ENCODE measurements around the gene TRAF7.
A peak's percentile ranks its signal among the peaks of the same experiment; 100 is the strongest.
"Not testable (repeated sequence)": the region's sequence is repeated elsewhere in the genome, so short reads cannot be mapped to it uniquely, and the experiment has no call there.

Gene TRAF7

DNA sequence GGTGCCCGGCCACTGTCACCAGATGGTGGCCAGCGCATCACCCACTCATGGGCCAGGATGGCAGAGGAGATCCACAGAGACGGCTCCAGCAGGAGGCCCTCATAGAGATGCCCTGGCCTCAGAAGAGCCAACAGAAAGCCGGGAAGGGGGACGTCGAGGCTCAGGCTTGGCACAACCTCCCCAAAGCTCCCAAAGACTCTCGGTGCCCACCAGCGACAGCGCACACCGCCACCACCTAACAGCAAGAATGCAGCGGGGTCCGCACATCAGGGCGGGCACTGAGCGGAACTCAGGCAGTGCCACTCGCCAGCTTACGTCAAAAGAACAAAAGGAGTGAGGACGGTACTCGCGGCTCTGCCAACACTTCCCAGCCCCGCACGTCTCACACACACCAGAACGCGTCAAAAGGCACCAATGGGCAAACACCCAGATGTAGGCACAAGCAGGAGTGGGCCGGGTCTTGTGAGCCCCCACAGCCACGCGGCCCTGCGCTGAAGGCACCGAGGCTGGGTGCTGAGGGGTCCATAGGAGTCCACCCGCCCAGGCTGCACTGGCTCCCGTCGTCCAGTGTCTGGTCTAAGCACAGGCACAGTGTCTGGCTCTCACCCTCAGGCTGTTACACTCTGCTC lies 28.5 kb upstream of the TRAF7 start:
- peak overlapping the region; percentile 35 for H3K4me3 ChIP-seq (ENCODE audit: low read length)
- DNase-seq (ENCODE audit: low read depth): not testable (repeated sequence)

- not testable (repeated sequence) for H3K4me3 ChIP-seq (ENCODE audit: low read length)
- DNase-seq (ENCODE audit: low read depth): peak; percentile 68
Observed at GRCh38 chr16:2127630-2128280, 27.8 kb upstream of the TRAF7 start.

DNA sequence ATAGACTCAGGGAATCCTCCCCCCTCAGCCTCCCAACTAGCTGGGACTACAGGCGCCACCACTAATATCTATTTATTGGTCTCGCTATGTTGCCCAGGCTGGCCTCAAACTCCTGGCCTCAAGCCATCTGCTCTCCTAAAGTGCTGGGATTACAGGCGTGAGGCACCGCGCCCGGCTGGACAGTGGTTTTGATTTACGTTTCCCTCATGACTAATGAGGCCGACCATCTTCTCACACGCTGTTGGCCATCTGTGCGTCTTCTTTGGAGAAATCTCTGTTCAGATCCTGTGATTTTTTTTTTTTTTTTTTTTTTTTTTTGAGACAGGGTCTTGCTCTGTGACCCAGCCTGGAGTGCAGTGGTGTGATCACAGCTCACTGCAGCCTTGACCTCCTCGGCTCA lies 26.3 kb upstream of the TRAF7 start:
- peak; percentile 91 for DNase-seq (ENCODE audit: low read depth)
- not testable (repeated sequence) for H3K4me3 ChIP-seq (ENCODE audit: low read length)

DNA sequence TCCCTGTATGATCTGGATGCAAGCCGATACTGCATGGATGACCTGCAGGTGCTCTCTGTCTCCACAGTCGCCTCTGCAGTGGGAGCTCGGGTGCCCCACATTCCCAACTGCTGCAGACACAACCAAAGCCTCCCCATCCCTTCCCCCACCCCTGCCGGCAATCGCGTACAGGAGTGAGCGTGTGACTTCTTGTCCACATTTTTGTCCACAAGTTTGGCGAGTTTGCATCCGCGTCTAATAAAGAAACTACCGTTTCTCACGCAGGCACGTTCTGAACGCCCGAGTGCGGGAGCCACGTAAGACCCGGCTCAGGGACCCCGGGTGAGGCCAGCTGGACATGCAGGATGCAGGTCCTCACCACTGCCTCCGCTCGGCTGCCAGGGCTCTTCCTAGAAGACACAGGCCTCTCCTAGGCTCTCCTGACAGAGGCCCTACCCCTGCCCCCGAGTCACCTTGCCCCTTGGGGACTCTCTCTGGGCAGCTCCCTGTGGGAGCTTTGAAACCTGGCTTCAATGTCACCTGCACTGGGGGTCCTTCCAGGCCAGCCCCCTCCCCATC lies 25.6 kb upstream of the TRAF7 start:
- peak overlapping the region; percentile 9; the same call in 1 of the 2 replicates for H3K4me3 ChIP-seq (ENCODE audit: low read length)
- peak; percentile 61 for DNase-seq (ENCODE audit: low read depth)

DNA sequence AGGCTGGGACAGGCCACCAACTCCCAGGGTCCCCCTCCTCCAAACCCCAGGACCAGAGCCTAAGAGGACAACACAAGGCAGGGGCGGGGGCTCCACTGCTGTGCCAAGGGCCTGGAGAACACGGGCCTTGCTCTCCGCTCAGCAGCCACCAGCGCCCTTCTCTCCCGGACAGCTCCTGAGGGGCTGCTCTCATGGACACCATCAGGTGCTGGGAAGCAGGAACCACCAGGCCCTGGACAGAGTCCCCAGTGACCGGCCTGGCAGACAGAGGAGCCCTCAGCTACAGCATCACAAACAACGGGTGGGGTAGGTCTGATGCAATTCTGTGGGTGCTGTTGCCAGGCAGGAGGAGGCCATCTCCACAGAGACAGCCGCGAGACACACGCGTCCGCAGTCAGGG lies 21.8 kb upstream of the TRAF7 start:
- H3K4me3 ChIP-seq (ENCODE audit: low read length): peak overlapping the region; percentile 56
- DNase-seq (ENCODE audit: low read depth): not testable (repeated sequence)

DNA sequence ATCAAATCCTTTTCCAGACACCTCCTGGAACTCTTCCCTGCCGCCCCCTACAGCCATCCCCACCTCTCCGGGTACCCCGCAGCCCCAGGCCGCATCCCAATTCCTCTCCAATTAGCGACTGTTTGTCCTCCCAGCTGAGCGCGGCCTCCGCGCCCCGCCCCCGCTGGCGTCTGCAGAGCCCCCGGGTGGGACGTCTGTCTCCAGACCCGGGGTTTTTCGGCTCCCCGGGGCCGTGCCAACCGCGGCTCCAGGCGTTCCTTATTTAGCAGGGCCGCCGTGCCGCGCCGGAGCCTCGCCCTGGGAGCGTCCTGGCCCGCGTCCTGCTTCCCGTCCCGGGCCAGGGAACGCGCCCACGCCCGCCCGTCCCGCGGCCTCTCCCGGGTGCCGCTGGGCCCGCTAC lies 20.5 kb upstream of the TRAF7 start:
- H3K4me3 ChIP-seq (ENCODE audit: low read length): peak overlapping the region; percentile 61
- DNase-seq (ENCODE audit: low read depth): not testable (repeated sequence)

- peak within 1 kb of the TSS; percentile 61 for H3K4me3 ChIP-seq (ENCODE audit: low read length)
- DNase-seq (ENCODE audit: low read depth): peak; percentile 94
Observed at GRCh38 chr16:2135770-2136490, 19.7 kb upstream of the TRAF7 start, which contains the start of gene PKD1. Gene PKD1, minus strand, starts transcription at chr16:2135898. Its CDS starts 209 bp downstream, at chr16:2135689.

- no peak for TF ChIP-seq CTCF (conservative IDR thresholded peaks at IDR 0.05; ENCODE audit: low read length)
- no peak overlapping the region for H3K4me3 ChIP-seq (ENCODE audit: low read length)
- DNase-seq (ENCODE audit: low read depth): no peak
Observed at GRCh38 chr16:2142942-2143877, 12.4 kb upstream of the TRAF7 start.

GRCh38 chr16:2143878-2144485 lies 11.6 kb upstream of the TRAF7 start:
- no peak for DNase-seq (ENCODE audit: low read depth)
- TF ChIP-seq CTCF (conservative IDR thresholded peaks at IDR 0.05; ENCODE audit: low read length): no peak
- H3K4me3 ChIP-seq (ENCODE audit: low read length): no peak overlapping the region

GRCh38 chr16:2145843-2146242 lies 9.7 kb upstream of the TRAF7 start:
- no peak for TF ChIP-seq CTCF (conservative IDR thresholded peaks at IDR 0.05; ENCODE audit: low read length)
- no peak for DNase-seq (ENCODE audit: low read depth)
- H3K4me3 ChIP-seq (ENCODE audit: low read length): no peak overlapping the region
